H1 (cell line): Measurements from ENCODE around the gene FRMD4A. TPM values are rescaled to one million over a fixed set of nuclear protein-coding genes. Genes with fewer than 3 reads are reported as not detected.

Experiments used
- CBX8 ChIP-seq: fragments of 300-800, 300-1000 bp; sonication (generic); IDR thresholded peaks from 2 replicates; pipeline ENCODE4 v1.7.1; 2016; ENCODE audit warnings: low read depth, low read length, borderline replicate concordance
- CHD1 ChIP-seq: IDR thresholded peaks from 2 replicates; pipeline ENCODE4 v1.6.1; 2012; ENCODE audit warnings: low read depth, low read length, improper control_type of control experiment
- EP300 ChIP-seq, 2 experiments: IDR thresholded peaks; 1 replicate in 1 of 2; 2 replicates in 1 of 2; pipeline ENCODE4 v1.6.1; 2011 to 2012; ENCODE audit warnings: low read depth in 2 of 2, low read length in 2 of 2, mild to moderate bottlenecking in 2 of 2, borderline replicate concordance in 1 of 2, inconsistent platforms in 1 of 2, moderate library complexity in 1 of 2
- KDM1A ChIP-seq: fragments of 200-600, 300-600 bp; sonication (generic); IDR thresholded peaks from 2 replicates; pipeline ENCODE4 v1.7.1; 2016; ENCODE audit warnings: mild to moderate bottlenecking, low read length, borderline replicate concordance
- MAFK ChIP-seq: IDR thresholded peaks from 2 replicates; pipeline ENCODE4 v1.6.1; 2012; ENCODE audit warnings: low read depth, mild to moderate bottlenecking, improper control_type of control experiment, low read length
- POU5F1 ChIP-seq: IDR thresholded peaks from 2 replicates; pipeline ENCODE4 v1.6.1; 2011; ENCODE audit warnings: low read depth, mild to moderate bottlenecking, low read length, moderate library complexity
- RNF2 ChIP-seq: fragments of 200-900, 300-1000 bp; sonication (generic); IDR thresholded peaks from 2 replicates; pipeline ENCODE4 v1.7.1; 2016; ENCODE audit warnings: borderline replicate concordance, low read depth, mild to moderate bottlenecking, antibody characterized with exemption, low read length; ENCODE audit not compliant: poor library complexity, severe bottlenecking; ENCODE audit errors: missing control alignments
- SAP30 ChIP-seq: fragments of 300-600 bp; sonication (generic); IDR thresholded peaks from 2 replicates; pipeline ENCODE4 v1.7.1; 2012; ENCODE audit warnings: low read length, moderate library complexity, mild to moderate bottlenecking, inconsistent platforms; ENCODE audit not compliant: insufficient read depth, insufficient replicate concordance
- polyA plus RNA-seq, 7 experiments: library from polyadenylated mRNA; depleted of rRNA in 3 of 7; stranded (reverse) in 5 of 7; unstranded in 2 of 7; fragments of >200 nt in 5 of 7; fragments of 200-250 nt in 2 of 7; gene quantifications; 1 replicate in 5 of 7; 2 replicates in 1 of 7; 4 replicates in 1 of 7; pipeline versions ENCODE4 v1.2.1 to v1.2.3, GENCODE V29; 2011 to 2013; ENCODE audit warnings: missing spikeins in 2 of 7, mixed read lengths in 2 of 7
- total RNA-seq: library from RNA; stranded (reverse); fragmentation: NEBNext Ultra II Directional; extraction: Animal tissue kit (Norgen Biotek cat#: 25700); gene quantifications from 2 replicates; pipeline ENCODE4 v1.2.1, GENCODE V29; 2021
- TF ChIP-seq, protein P1 (sequence below): fragments of 300-600 bp; sonication (generic); IDR thresholded peaks from 2 replicates; pipeline ENCODE4 v1.7.1; 2012; ENCODE audit warnings: low read length, moderate library complexity, mild to moderate bottlenecking, inconsistent platforms; ENCODE audit not compliant: insufficient replicate concordance
- TF ChIP-seq, protein P2 (sequence below): IDR thresholded peaks from 2 replicates; pipeline ENCODE4 v1.6.1; 2012; ENCODE audit warnings: inconsistent platforms

Gene FRMD4A
- total and polyA plus RNA-seq, 2 of the 8 experiments (the other 6 are each of a cell fraction or from before 2014, with no cell fraction given): 38.6 to 39.6 TPM

DNA sequence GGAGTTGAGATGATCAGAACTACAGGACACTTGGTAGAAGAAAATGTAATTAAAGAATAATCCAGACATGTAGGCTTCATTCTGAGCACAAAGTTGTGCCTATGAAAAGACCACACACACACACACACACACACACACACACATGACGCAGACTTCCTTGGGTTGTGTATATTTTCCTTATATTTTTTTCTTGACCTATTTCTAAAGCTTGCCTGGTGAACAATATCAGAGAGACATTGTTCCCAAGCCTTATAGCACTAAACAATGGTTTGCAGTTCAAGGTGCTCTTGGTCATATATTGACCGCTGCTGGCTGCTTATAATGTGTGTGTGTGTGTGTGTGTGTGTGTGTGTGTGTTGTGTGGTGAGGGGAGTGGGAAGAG, 541.3 kb downstream of the FRMD4A start (continued):
- TF ChIP-seq, protein P1, sequence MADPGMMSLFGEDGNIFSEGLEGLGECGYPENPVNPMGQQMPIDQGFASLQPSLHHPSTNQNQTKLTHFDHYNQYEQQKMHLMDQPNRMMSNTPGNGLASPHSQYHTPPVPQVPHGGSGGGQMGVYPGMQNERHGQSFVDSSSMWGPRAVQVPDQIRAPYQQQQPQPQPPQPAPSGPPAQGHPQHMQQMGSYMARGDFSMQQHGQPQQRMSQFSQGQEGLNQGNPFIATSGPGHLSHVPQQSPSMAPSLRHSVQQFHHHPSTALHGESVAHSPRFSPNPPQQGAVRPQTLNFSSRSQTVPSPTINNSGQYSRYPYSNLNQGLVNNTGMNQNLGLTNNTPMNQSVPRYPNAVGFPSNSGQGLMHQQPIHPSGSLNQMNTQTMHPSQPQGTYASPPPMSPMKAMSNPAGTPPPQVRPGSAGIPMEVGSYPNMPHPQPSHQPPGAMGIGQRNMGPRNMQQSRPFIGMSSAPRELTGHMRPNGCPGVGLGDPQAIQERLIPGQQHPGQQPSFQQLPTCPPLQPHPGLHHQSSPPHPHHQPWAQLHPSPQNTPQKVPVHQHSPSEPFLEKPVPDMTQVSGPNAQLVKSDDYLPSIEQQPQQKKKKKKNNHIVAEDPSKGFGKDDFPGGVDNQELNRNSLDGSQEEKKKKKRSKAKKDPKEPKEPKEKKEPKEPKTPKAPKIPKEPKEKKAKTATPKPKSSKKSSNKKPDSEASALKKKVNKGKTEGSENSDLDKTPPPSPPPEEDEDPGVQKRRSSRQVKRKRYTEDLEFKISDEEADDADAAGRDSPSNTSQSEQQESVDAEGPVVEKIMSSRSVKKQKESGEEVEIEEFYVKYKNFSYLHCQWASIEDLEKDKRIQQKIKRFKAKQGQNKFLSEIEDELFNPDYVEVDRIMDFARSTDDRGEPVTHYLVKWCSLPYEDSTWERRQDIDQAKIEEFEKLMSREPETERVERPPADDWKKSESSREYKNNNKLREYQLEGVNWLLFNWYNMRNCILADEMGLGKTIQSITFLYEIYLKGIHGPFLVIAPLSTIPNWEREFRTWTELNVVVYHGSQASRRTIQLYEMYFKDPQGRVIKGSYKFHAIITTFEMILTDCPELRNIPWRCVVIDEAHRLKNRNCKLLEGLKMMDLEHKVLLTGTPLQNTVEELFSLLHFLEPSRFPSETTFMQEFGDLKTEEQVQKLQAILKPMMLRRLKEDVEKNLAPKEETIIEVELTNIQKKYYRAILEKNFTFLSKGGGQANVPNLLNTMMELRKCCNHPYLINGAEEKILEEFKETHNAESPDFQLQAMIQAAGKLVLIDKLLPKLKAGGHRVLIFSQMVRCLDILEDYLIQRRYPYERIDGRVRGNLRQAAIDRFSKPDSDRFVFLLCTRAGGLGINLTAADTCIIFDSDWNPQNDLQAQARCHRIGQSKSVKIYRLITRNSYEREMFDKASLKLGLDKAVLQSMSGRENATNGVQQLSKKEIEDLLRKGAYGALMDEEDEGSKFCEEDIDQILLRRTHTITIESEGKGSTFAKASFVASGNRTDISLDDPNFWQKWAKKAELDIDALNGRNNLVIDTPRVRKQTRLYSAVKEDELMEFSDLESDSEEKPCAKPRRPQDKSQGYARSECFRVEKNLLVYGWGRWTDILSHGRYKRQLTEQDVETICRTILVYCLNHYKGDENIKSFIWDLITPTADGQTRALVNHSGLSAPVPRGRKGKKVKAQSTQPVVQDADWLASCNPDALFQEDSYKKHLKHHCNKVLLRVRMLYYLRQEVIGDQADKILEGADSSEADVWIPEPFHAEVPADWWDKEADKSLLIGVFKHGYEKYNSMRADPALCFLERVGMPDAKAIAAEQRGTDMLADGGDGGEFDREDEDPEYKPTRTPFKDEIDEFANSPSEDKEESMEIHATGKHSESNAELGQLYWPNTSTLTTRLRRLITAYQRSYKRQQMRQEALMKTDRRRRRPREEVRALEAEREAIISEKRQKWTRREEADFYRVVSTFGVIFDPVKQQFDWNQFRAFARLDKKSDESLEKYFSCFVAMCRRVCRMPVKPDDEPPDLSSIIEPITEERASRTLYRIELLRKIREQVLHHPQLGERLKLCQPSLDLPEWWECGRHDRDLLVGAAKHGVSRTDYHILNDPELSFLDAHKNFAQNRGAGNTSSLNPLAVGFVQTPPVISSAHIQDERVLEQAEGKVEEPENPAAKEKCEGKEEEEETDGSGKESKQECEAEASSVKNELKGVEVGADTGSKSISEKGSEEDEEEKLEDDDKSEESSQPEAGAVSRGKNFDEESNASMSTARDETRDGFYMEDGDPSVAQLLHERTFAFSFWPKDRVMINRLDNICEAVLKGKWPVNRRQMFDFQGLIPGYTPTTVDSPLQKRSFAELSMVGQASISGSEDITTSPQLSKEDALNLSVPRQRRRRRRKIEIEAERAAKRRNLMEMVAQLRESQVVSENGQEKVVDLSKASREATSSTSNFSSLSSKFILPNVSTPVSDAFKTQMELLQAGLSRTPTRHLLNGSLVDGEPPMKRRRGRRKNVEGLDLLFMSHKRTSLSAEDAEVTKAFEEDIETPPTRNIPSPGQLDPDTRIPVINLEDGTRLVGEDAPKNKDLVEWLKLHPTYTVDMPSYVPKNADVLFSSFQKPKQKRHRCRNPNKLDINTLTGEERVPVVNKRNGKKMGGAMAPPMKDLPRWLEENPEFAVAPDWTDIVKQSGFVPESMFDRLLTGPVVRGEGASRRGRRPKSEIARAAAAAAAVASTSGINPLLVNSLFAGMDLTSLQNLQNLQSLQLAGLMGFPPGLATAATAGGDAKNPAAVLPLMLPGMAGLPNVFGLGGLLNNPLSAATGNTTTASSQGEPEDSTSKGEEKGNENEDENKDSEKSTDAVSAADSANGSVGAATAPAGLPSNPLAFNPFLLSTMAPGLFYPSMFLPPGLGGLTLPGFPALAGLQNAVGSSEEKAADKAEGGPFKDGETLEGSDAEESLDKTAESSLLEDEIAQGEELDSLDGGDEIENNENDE: no peak
- TF ChIP-seq RNF2 (no peak), MAFK (no peak), KDM1A (no peak), CHD1 (no peak), CBX8 (no peak), POU5F1 (no peak), EP300 (IDR thresholded peaks at IDR 0.05; ENCODE audit: borderline replicate concordance in 1 of 2, low read depth in 2 of 2, low read length in 2 of 2) (no peak), SAP30 (no peak)
- TF ChIP-seq, protein P2, sequence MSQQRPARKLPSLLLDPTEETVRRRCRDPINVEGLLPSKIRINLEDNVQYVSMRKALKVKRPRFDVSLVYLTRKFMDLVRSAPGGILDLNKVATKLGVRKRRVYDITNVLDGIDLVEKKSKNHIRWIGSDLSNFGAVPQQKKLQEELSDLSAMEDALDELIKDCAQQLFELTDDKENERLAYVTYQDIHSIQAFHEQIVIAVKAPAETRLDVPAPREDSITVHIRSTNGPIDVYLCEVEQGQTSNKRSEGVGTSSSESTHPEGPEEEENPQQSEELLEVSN: no peak
